Tibial artery (tissue), 4 donors: ENCODE measurements around the gene PFKL.

ENCODE experiments used
- DNase-seq, 2 donors: peaks; one replicate each; pipeline ENCODE4 v3.0.0-alpha.2; 2019
- H3K27ac ChIP-seq, 2 donors: fragments of 200-600 bp; sonication (generic) in 1 of 2; 1 replicate in 1 of 2; 2 replicates in 1 of 2; pipeline ENCODE4 v1.5.1; 2018 to 2019; ENCODE audit warnings: mild to moderate bottlenecking in 1 of 2
- H3K27me3 ChIP-seq, 2 donors: fragments of 200-600 bp; sonication (generic) in 1 of 2; one replicate each; pipeline versions ENCODE4 v1.5.1 to v1.6.0; 2016 to 2019
- H3K36me3 ChIP-seq, 3 donors: fragments of 200-600 bp; sonication (generic) in 2 of 3; one replicate each; pipeline ENCODE4 v1.5.1; 2016 to 2019; ENCODE audit warnings: mild to moderate bottlenecking in 2 of 3
- H3K4me1 ChIP-seq, 4 donors: fragments of 200-600 bp; sonication (generic) in 2 of 4; 1 replicate in 3 of 4; 2 replicates in 1 of 4; pipeline ENCODE4 v1.5.1; 2016 to 2019
- H3K4me3 ChIP-seq, 2 donors: fragments of 200-600 bp; sonication (generic) in 1 of 2; 1 replicate in 1 of 2; 2 replicates in 1 of 2; pipeline ENCODE4 v1.5.1; 2018 to 2019; ENCODE audit warnings: mild to moderate bottlenecking in 2 of 2
- H3K9me3 ChIP-seq, 3 donors: fragments of 200-600 bp; sonication (generic) in 1 of 3; one replicate each; pipeline ENCODE4 v1.5.1; 2016 to 2019
- CTCF ChIP-seq, 2 experiments: fragments of 200-600 bp in 1 of 2; fragments of 450-650 bp in 1 of 2; IDR thresholded peaks; one replicate each; pipeline ENCODE4 v1.5.1; 2017 to 2019; ENCODE audit warnings: antibody characterized with exemption in 2 of 2, mild to moderate bottlenecking in 1 of 2, moderate library complexity in 1 of 2
- intact Hi-C: fragments of 100-400 bp; cut with DNase I; formaldehyde crosslinking; loops from one replicate; pipeline ENCODE4 v1.15.0; 2023; ENCODE audit warnings: low total_unique reads

Gene PFKL

GRCh38 chr21:44310628-44311507 lies 11.0 kb downstream of the PFKL start:
- Histone ChIP-seq H3K9me3 (no peaks in the 10 kb centered on the region), H3K4me3 (no peak overlapping the region), H3K36me3 (peaks cover 36 to 86% (median 62%) of the 10 kb centered on the region in 3 donors), H3K27me3 (no peaks in the 10 kb centered on the region), H3K4me1 (peaks cover 0 to 12% (median 0%) of the 10 kb centered on the region in 4 donors), H3K27ac (no peak overlapping the region)
- no peak for TF ChIP-seq CTCF (IDR thresholded peaks at IDR 0.05)
- DNase-seq = no peak
- intact Hi-C loops = no loop called here

GRCh38 chr21:44312089-44312488 lies 12.2 kb downstream of the PFKL start:
- no peak for DNase-seq
- Histone ChIP-seq H3K36me3 (peaks cover 33 to 89% (median 67%) of the 10 kb centered on the region in 3 donors), H3K9me3 (no peaks in the 10 kb centered on the region), H3K27me3 (no peaks in the 10 kb centered on the region), H3K4me3 (no peak overlapping the region), H3K27ac (no peak overlapping the region), H3K4me1 (peaks cover 0 to under 1% (median 0%) of the 10 kb centered on the region in 4 donors)
- intact Hi-C loops = no loop called here
- no peak for TF ChIP-seq CTCF (IDR thresholded peaks at IDR 0.05)

GRCh38 chr21:44312716-44313115 lies 12.9 kb downstream of the PFKL start:
- Histone ChIP-seq H3K4me3 (no peak overlapping the region), H3K4me1 (no peaks in the 10 kb centered on the region), H3K27me3 (no peaks in the 10 kb centered on the region), H3K27ac (no peak overlapping the region), H3K9me3 (no peaks in the 10 kb centered on the region), H3K36me3 (peaks cover 29 to 89% (median 69%) of the 10 kb centered on the region in 3 donors)
- intact Hi-C loops = no loop called here
- DNase-seq = no peak
- no peak for TF ChIP-seq CTCF (IDR thresholded peaks at IDR 0.05)

GRCh38 chr21:44313451-44313850 lies 13.6 kb downstream of the PFKL start:
- Histone ChIP-seq H3K4me3 (no peak overlapping the region), H3K9me3 (no peaks in the 10 kb centered on the region), H3K27me3 (no peaks in the 10 kb centered on the region), H3K27ac (no peak overlapping the region), H3K4me1 (no peaks in the 10 kb centered on the region), H3K36me3 (peaks cover 29 to 94% (median 76%) of the 10 kb centered on the region in 3 donors)
- DNase-seq = no peak
- intact Hi-C loops = no loop called here
- TF ChIP-seq CTCF (IDR thresholded peaks at IDR 0.05) = no peak

GRCh38 chr21:44314128-44314527 lies 14.3 kb downstream of the PFKL start:
- TF ChIP-seq CTCF (IDR thresholded peaks at IDR 0.05) = no peak
- H3K27me3 ChIP-seq = no peaks in the 10 kb centered on the region
- intact Hi-C loops = no loop called here
- no peaks in the 10 kb centered on the region for H3K4me1 ChIP-seq
- DNase-seq = no peak
- H3K27ac ChIP-seq = no peak overlapping the region
- H3K4me3 ChIP-seq = no peak overlapping the region
- H3K36me3 ChIP-seq = peaks cover 29 to 95% (median 83%) of the 10 kb centered on the region in 3 donors
- H3K9me3 ChIP-seq = no peaks in the 10 kb centered on the region
